Natural killer cell (primary cell): ENCODE data around the gene FMO4. TPM values are rescaled to one million over a fixed set of nuclear protein-coding genes. Genes with fewer than 3 reads are reported as not detected.
"Not testable (repeated sequence)": the region's sequence is repeated elsewhere in the genome, so short reads cannot be mapped to it uniquely, and the experiment has no call there.

Experiments
- ATAC-seq, 3 donors: fragments of 150-1000 bp in 2 of 3; fragments of 200-7000 bp in 1 of 3; cut with Tn5 transposase; 1 replicate in 1 of 3; 2 replicates in 2 of 3; pipeline ENCODE4 v1.10.0; 2021; ENCODE audit warnings: mild to moderate bottlenecking in 2 of 3, moderate library complexity in 2 of 3
- DNase-seq, 2 donors: peaks; one replicate each; pipeline versions ENCODE4 v3.0.0 to v3.0.0-alpha.2; 2013 to 2021; ENCODE audit warnings: mixed read lengths in 1 of 2
- H3K27ac ChIP-seq: one replicate; pipeline ENCODE4 v1.5.1; 2013; ENCODE audit warnings: mild to moderate bottlenecking, low read length
- H3K27me3 ChIP-seq: one replicate; pipeline ENCODE4 v1.6.1; 2013; ENCODE audit warnings: low read length; ENCODE audit not compliant: control insufficient read depth, insufficient read depth
- H3K36me3 ChIP-seq: one replicate; pipeline ENCODE4 v1.6.1; 2013; ENCODE audit warnings: low read length; ENCODE audit not compliant: control insufficient read depth, insufficient read depth
- H3K4me1 ChIP-seq: one replicate; pipeline ENCODE4 v1.6.1; 2013; ENCODE audit warnings: low read length; ENCODE audit not compliant: control insufficient read depth, insufficient read depth
- H3K4me3 ChIP-seq: one replicate; pipeline ENCODE4 v1.5.1; 2013; ENCODE audit warnings: low read length
- H3K9me3 ChIP-seq: one replicate; pipeline ENCODE4 v1.6.1; 2013; ENCODE audit warnings: low read length; ENCODE audit not compliant: control insufficient read depth, insufficient read depth
- H3K27ac Mint-ChIP-seq, 2 donors: one replicate each; pipeline ENCODE4 v1.8.0; 2022; ENCODE audit warnings: mild to moderate bottlenecking in 2 of 2, mixed read lengths in 2 of 2, moderate library complexity in 1 of 2
- H3K27me3 Mint-ChIP-seq, 2 donors: one replicate each; pipeline ENCODE4 v1.8.0; 2022; ENCODE audit warnings: low read depth in 2 of 2, mixed read lengths in 2 of 2
- H3K36me3 Mint-ChIP-seq: one replicate; pipeline ENCODE4 v1.8.0; 2022; ENCODE audit warnings: mixed read lengths
- H3K4me1 Mint-ChIP-seq, 2 donors: one replicate each; pipeline ENCODE4 v1.8.0; 2022; ENCODE audit warnings: mixed read lengths in 2 of 2
- H3K4me3 Mint-ChIP-seq: one replicate; pipeline ENCODE4 v1.8.0; 2022; ENCODE audit warnings: mild to moderate bottlenecking, moderate library complexity, mixed read lengths
- H3K9me3 Mint-ChIP-seq, 2 donors: one replicate each; pipeline ENCODE4 v1.8.0; 2022; ENCODE audit warnings: mixed read lengths in 2 of 2
- CTCF ChIP-seq: fragments of 200-600 bp; IDR thresholded peaks from one replicate; pipeline ENCODE4 v1.8.0; 2022; ENCODE audit warnings: antibody characterized with exemption
- WGBS: methylation state at CpG from one replicate; pipeline ENCODE4 v1.1.7; 2013; ENCODE audit warnings: missing lambda C conversion rate; ENCODE audit not compliant: insufficient coverage; 5-methylcytosine and 5-hydroxymethylcytosine counted together
- intact Hi-C: fragments of 100-400 bp; cut with micrococcal nuclease; formaldehyde crosslinking; loops from one replicate; pipeline ENCODE4 v1.14.2; 2022
- total RNA-seq, 4 donors: library from RNA; stranded (reverse); fragments of 120-200 nt in 1 of 4; gene quantifications; one replicate each; pipeline versions ENCODE4 v1.2.3 to v1.2.4, GENCODE V29; 2013 to 2022

FMO4 gene
- total RNA-seq, 3 donors from 2014 or later (not counting 1 experiment from before 2014, with no cell fraction given): 3.2 to 3.8 (median 3.6) TPM

- DNase-seq (no peak), ATAC-seq (no peak)
- 90% methylated on average over 6 of the region's 6 CpGs for WGBS
- Histone ChIP-seq H3K4me1 (no peaks in the 10 kb centered on the region), H3K9me3 (no peaks in the 10 kb centered on the region), H3K27ac (no peak overlapping the region), H3K4me3 (no peak overlapping the region), H3K27me3 (no peaks in the 10 kb centered on the region), H3K36me3 (no peaks in the 10 kb centered on the region)
- no peak for TF ChIP-seq CTCF
- H3K36me3 Mint-ChIP-seq: no peaks in the 10 kb centered on the region
- intact Hi-C loops: no loop called here
- H3K27ac Mint-ChIP-seq: no peak overlapping the region
- peaks cover 0 to 5% of the 10 kb centered on the region in 2 donors for H3K27me3 Mint-ChIP-seq
- H3K4me1 Mint-ChIP-seq: no peaks in the 10 kb centered on the region
- H3K9me3 Mint-ChIP-seq: no peaks in the 10 kb centered on the region
- H3K4me3 Mint-ChIP-seq: no peak overlapping the region
Measured at GRCh38 chr1:171372418-171373084, 58.6 kb downstream of the FMO4 start.

- H3K9me3 ChIP-seq, H3K36me3 ChIP-seq, H3K27ac ChIP-seq, H3K9me3 Mint-ChIP-seq, H3K27me3 Mint-ChIP-seq, H3K4me3 ChIP-seq, ATAC-seq, H3K4me1 ChIP-seq, H3K4me3 Mint-ChIP-seq, H3K27ac Mint-ChIP-seq, H3K4me1 Mint-ChIP-seq, H3K27me3 ChIP-seq, DNase-seq, intact Hi-C loops, H3K36me3 Mint-ChIP-seq: not testable (repeated sequence)
- WGBS: 80% methylated on average over 4 of the region's 32 CpGs
Measured at GRCh38 chr1:171373357-171374122, 59.6 kb downstream of the FMO4 start.

GRCh38 chr1:171379846-171380245, 65.9 kb downstream of the FMO4 start:
- Histone ChIP-seq H3K27me3 (no peaks in the 10 kb centered on the region), H3K27ac (no peak overlapping the region), H3K36me3 (no peaks in the 10 kb centered on the region), H3K9me3 (no peaks in the 10 kb centered on the region), H3K4me1 (no peaks in the 10 kb centered on the region), H3K4me3 (no peak overlapping the region)
- Mint-ChIP-seq H3K27ac (no peak overlapping the region), H3K4me1 (no peaks in the 10 kb centered on the region), H3K4me3 (no peak overlapping the region), H3K36me3 (no peaks in the 10 kb centered on the region), H3K27me3 (peaks cover 0 to 5% of the 10 kb centered on the region in 2 donors), H3K9me3 (no peaks in the 10 kb centered on the region)
- WGBS: no CpG with 5 or more reads among the region's 1 CpG
- no peak for ATAC-seq
- DNase-seq: no peak
- intact Hi-C loops: no loop called here
- no peak for TF ChIP-seq CTCF

DNA sequence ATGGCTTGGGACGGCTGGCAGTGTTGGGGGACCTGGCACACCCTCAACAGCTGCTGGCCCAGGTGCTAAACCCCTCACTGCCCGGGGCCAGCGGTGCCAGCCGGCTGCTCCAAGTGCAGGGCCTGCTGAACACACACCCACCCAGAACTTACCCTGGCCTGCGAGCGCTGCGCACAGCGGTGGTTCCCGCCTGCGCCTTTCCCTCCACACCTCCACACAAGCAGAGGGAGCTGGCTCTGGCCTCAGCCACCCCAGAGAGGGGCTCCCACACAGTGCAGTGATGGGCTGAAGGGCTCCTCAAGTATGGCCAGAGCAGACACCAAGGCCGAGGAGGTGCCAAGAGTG, 67.9 kb downstream of the FMO4 start:
- 90% methylated on average over 11 of the region's 11 CpGs for WGBS
- no peak overlapping the region for H3K27ac Mint-ChIP-seq

More for the DNA sequence above, 67.9 kb downstream of the FMO4 start:
- ATAC-seq: no peak
- no peak for TF ChIP-seq CTCF
- intact Hi-C loops: no loop called here
- Histone ChIP-seq H3K27me3 (no peaks in the 10 kb centered on the region), H3K36me3 (no peaks in the 10 kb centered on the region), H3K9me3 (no peaks in the 10 kb centered on the region), H3K4me3 (no peak overlapping the region), H3K4me1 (no peaks in the 10 kb centered on the region), H3K27ac (no peak overlapping the region)
- no peak overlapping the region for H3K4me3 Mint-ChIP-seq
- H3K36me3 Mint-ChIP-seq: no peaks in the 10 kb centered on the region
- H3K4me1 Mint-ChIP-seq: no peaks in the 10 kb centered on the region
- DNase-seq: no peak
- no peaks in the 10 kb centered on the region for H3K27me3 Mint-ChIP-seq
- H3K9me3 Mint-ChIP-seq: no peaks in the 10 kb centered on the region
